H9 (cell line): ENCODE results near the gene B4GALT6. TPM values are rescaled to one million over a fixed set of nuclear protein-coding genes. Genes with fewer than 3 reads are reported as not detected.

Source experiments
- DNase-seq: peaks from one replicate; pipeline ENCODE4 v3.0.0-alpha.2; 2017
- H2AFZ ChIP-seq: one replicate; pipeline ENCODE4 v1.6.1; 2013; ENCODE audit warnings: mild to moderate bottlenecking, low read length, control low read depth, moderate library complexity
- H2AK5ac ChIP-seq: 2 replicates; pipeline ENCODE4 v1.6.1; 2013; ENCODE audit warnings: low read length, control low read depth, mixed read lengths; ENCODE audit not compliant: insufficient read length
- H2BK120ac ChIP-seq: one replicate; pipeline ENCODE4 v1.6.1; 2013; ENCODE audit warnings: low read depth, mild to moderate bottlenecking, low read length, control low read depth, inconsistent platforms; ENCODE audit not compliant: poor library complexity, severe bottlenecking
- H2BK12ac ChIP-seq: 2 replicates; pipeline ENCODE4 v1.6.1; 2013; ENCODE audit warnings: low read length, control low read depth, mixed read lengths, low read depth; ENCODE audit not compliant: insufficient read length
- H2BK15ac ChIP-seq: 2 replicates; pipeline ENCODE4 v1.6.1; 2013; ENCODE audit warnings: low read depth, low read length, control low read depth
- H2BK20ac ChIP-seq: one replicate; pipeline ENCODE4 v1.6.1; 2013; ENCODE audit warnings: low read depth, mild to moderate bottlenecking, low read length, control low read depth, inconsistent platforms; ENCODE audit not compliant: poor library complexity, severe bottlenecking
- H2BK5ac ChIP-seq: 2 replicates; pipeline ENCODE4 v1.6.1; 2013; ENCODE audit warnings: low read length, control low read depth, mixed read lengths; ENCODE audit not compliant: insufficient read length
- H3K14ac ChIP-seq: 2 replicates; pipeline ENCODE4 v1.6.1; 2013; ENCODE audit warnings: low read length, control low read depth; ENCODE audit not compliant: insufficient read depth
- H3K18ac ChIP-seq: 2 replicates; pipeline ENCODE4 v1.6.1; 2013; ENCODE audit warnings: low read depth, mild to moderate bottlenecking, mixed read lengths, low read length, control low read depth; ENCODE audit not compliant: insufficient read length
- H3K23ac ChIP-seq: 2 replicates; pipeline ENCODE4 v1.6.1; 2013; ENCODE audit warnings: low read length, control low read depth, mixed read lengths, low read depth; ENCODE audit not compliant: insufficient read length
- H3K23me2 ChIP-seq: 2 replicates; pipeline ENCODE4 v1.6.1; 2013; ENCODE audit warnings: low read depth, mild to moderate bottlenecking, mixed read lengths, low read length, control low read depth; ENCODE audit not compliant: insufficient read length, poor library complexity, severe bottlenecking
- H3K27ac ChIP-seq: 2 replicates; pipeline ENCODE4 v1.5.1; 2013; ENCODE audit warnings: low read length, control low read depth, mixed read lengths, low read depth; ENCODE audit not compliant: insufficient read length
- H3K27me3 ChIP-seq: 2 replicates; pipeline ENCODE4 v1.6.1; 2013; ENCODE audit warnings: low read length, control low read depth, inconsistent platforms; ENCODE audit not compliant: insufficient read depth
- H3K4ac ChIP-seq: 2 replicates; pipeline ENCODE4 v1.6.1; 2013; ENCODE audit warnings: low read depth, mild to moderate bottlenecking, control low read depth, inconsistent platforms, low read length, moderate library complexity
- H3K4me1 ChIP-seq: 2 replicates; pipeline ENCODE4 v1.6.1; 2013; ENCODE audit warnings: low read length, control low read depth, inconsistent platforms; ENCODE audit not compliant: insufficient read depth
- H3K4me2 ChIP-seq: 2 replicates; pipeline ENCODE4 v1.6.1; 2013; ENCODE audit warnings: low read length, control low read depth, mixed read lengths; ENCODE audit not compliant: insufficient read length, insufficient read depth
- H3K56ac ChIP-seq: 2 replicates; pipeline ENCODE4 v1.6.1; 2013; ENCODE audit warnings: low read depth, mild to moderate bottlenecking, mixed read lengths, low read length, control low read depth; ENCODE audit not compliant: insufficient read length
- H3K79me1 ChIP-seq: 2 replicates; pipeline ENCODE4 v1.6.1; 2013; ENCODE audit warnings: low read depth, mild to moderate bottlenecking, moderate library complexity, low read length, control low read depth, inconsistent platforms; ENCODE audit not compliant: insufficient read depth, poor library complexity, severe bottlenecking
- H3K79me2 ChIP-seq: 2 replicates; pipeline ENCODE4 v1.6.1; 2013; ENCODE audit warnings: low read length, control low read depth, inconsistent platforms; ENCODE audit not compliant: insufficient read depth
- H3K9ac ChIP-seq: 2 replicates; pipeline ENCODE4 v1.6.1; 2013; ENCODE audit warnings: low read length, control low read depth, mixed read lengths; ENCODE audit not compliant: insufficient read length; ENCODE audit errors: extremely low read depth
- H3K9me3 ChIP-seq: one replicate; pipeline ENCODE4 v1.6.1; 2013; ENCODE audit warnings: low read depth, low read length, inconsistent platforms; ENCODE audit not compliant: control insufficient read depth
- H3T11ph ChIP-seq: one replicate; pipeline ENCODE4 v1.6.1; 2013; ENCODE audit warnings: mild to moderate bottlenecking, low read length, control low read depth, inconsistent platforms
- H4K20me1 ChIP-seq: one replicate; pipeline ENCODE4 v1.6.1; 2013; ENCODE audit not compliant: control insufficient read depth, insufficient read length, insufficient read depth
- H4K5ac ChIP-seq: 2 replicates; pipeline ENCODE4 v1.6.1; 2013; ENCODE audit warnings: low read depth, mild to moderate bottlenecking, mixed read lengths, low read length, control low read depth; ENCODE audit not compliant: insufficient read length
- H4K8ac ChIP-seq: replicated peaks from 2 replicates; pipeline ENCODE4 v1.6.1; 2013; ENCODE audit warnings: low read length, control low read depth, mixed read lengths, low read depth; ENCODE audit not compliant: insufficient read length
- H4K91ac ChIP-seq: 2 replicates; pipeline ENCODE4 v1.6.1; 2013; ENCODE audit warnings: low read depth, mild to moderate bottlenecking, moderate library complexity, mixed read lengths, low read length, control low read depth; ENCODE audit not compliant: insufficient read length
- H3K27ac Mint-ChIP-seq, 3 experiments: 2 replicates in 2 of 3; 3 replicates in 1 of 3; pipeline ENCODE4 v1.8.0; 2020 to 2021; ENCODE audit warnings: mixed read lengths in 3 of 3, mild to moderate bottlenecking in 1 of 3, moderate library complexity in 1 of 3
- H3K27me3 Mint-ChIP-seq: 2 replicates; pipeline ENCODE4 v1.8.0; 2021; ENCODE audit warnings: low read depth, mild to moderate bottlenecking, moderate library complexity, mixed read lengths
- H3K36me3 Mint-ChIP-seq, 3 experiments: 2 replicates in 2 of 3; 3 replicates in 1 of 3; pipeline ENCODE4 v1.8.0; 2020 to 2021; ENCODE audit warnings: low read depth in 3 of 3, mixed read lengths in 3 of 3; ENCODE audit not compliant: insufficient read depth in 1 of 3
- H3K4me1 Mint-ChIP-seq, 2 experiments: 2 replicates each; pipeline ENCODE4 v1.8.0; 2020; ENCODE audit warnings: mixed read lengths in 2 of 2
- H3K4me3 Mint-ChIP-seq, 2 experiments: 2 replicates in 1 of 2; 3 replicates in 1 of 2; pipeline ENCODE4 v1.8.0; 2020 to 2021; ENCODE audit warnings: mild to moderate bottlenecking in 2 of 2, mixed read lengths in 2 of 2, moderate library complexity in 1 of 2
- H3K9me3 Mint-ChIP-seq, 2 experiments: 2 replicates in 1 of 2; 3 replicates in 1 of 2; pipeline ENCODE4 v1.8.0; 2020; ENCODE audit warnings: mild to moderate bottlenecking in 2 of 2, mixed read lengths in 2 of 2, moderate library complexity in 1 of 2
- WGBS: extraction: QIAGEN DNeasy Blood & Tissue Kit; methylation state at CpG from one replicate; pipeline ENCODE4 v1.1.7; 2013; ENCODE audit warnings: missing lambda C conversion rate, low lambda C conversion rate, mixed read lengths; ENCODE audit not compliant: insufficient read length; ENCODE audit errors: extremely low coverage; 5-methylcytosine and 5-hydroxymethylcytosine counted together
- total RNA-seq: library from RNA; stranded (reverse); gene quantifications from 2 replicates; pipeline ENCODE4 v1.2.1, GENCODE V29; 2021
- TF ChIP-seq, protein P1 (sequence below): fragments of 200-600 bp; sonication (generic); conservative IDR thresholded peaks from 3 replicates; pipeline ENCODE4 v1.8.0; 2021; ENCODE audit warnings: antibody characterized with exemption, mild to moderate bottlenecking

Gene B4GALT6
- total RNA-seq, 1 experiment from 2014 or later = 34.1 TPM

DNA sequence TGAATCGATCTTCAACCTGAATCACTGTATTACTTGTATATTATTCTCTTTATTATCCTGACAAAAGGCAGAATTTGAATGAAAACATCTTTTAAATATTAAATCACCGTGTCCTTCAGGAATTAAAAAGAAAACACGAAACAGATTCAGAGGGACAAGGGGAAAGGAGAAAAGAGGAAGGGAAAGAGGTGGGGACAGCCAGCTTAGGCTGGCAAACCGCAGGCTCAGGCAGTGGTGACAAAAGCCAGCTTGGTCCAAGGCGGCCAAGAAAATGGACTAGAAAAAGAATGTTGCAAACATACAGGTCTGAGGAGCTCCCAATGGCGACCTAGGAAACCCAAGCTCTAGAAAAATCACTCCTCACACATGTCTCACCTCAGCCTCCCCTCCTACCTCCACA, 6.8 kb downstream of the B4GALT6 start:
- Histone ChIP-seq H3K4me1 (peaks cover 29% of the 10 kb centered on the region), H3K9ac (no peak overlapping the region), H2AFZ (no peak overlapping the region), H3K79me1 (peaks cover 14% of the 10 kb centered on the region), H3K23me2 (no peaks in the 10 kb centered on the region), H3K4me2 (no peak overlapping the region), H3K23ac (no peak overlapping the region), H3K79me2 (peaks cover 36% of the 10 kb centered on the region; the same call in 1 of the 2 replicates), H3K9me3 (no peaks in the 10 kb centered on the region), H3K27ac (no peak overlapping the region), H4K8ac (no peak overlapping the region), H4K5ac (no peak overlapping the region), H3K14ac (0 out of 2 replicates have a peak overlapping the region, but pooled peaks have one; percentile 52), H2BK12ac (no peak overlapping the region), H2AK5ac (no peak overlapping the region), H2BK5ac (no peak overlapping the region), H2BK20ac (no peak overlapping the region), H3T11ph (no peak overlapping the region), H3K4ac (no peak overlapping the region), H3K18ac (no peak overlapping the region), H2BK120ac (no peak overlapping the region), H4K91ac (no peak overlapping the region), H4K20me1 (no peaks in the 10 kb centered on the region), H3K27me3 (no peaks in the 10 kb centered on the region), H2BK15ac (no peak overlapping the region), H3K56ac (no peak overlapping the region)
- no peaks in the 10 kb centered on the region for H3K9me3 Mint-ChIP-seq
- H3K36me3 Mint-ChIP-seq = no peaks in the 10 kb centered on the region; a peak in 1 of 7 replicates
- TF ChIP-seq, protein P1, sequence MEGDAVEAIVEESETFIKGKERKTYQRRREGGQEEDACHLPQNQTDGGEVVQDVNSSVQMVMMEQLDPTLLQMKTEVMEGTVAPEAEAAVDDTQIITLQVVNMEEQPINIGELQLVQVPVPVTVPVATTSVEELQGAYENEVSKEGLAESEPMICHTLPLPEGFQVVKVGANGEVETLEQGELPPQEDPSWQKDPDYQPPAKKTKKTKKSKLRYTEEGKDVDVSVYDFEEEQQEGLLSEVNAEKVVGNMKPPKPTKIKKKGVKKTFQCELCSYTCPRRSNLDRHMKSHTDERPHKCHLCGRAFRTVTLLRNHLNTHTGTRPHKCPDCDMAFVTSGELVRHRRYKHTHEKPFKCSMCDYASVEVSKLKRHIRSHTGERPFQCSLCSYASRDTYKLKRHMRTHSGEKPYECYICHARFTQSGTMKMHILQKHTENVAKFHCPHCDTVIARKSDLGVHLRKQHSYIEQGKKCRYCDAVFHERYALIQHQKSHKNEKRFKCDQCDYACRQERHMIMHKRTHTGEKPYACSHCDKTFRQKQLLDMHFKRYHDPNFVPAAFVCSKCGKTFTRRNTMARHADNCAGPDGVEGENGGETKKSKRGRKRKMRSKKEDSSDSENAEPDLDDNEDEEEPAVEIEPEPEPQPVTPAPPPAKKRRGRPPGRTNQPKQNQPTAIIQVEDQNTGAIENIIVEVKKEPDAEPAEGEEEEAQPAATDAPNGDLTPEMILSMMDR = no peak
- peak overlapping the region; percentile 70 to 80 (median 71); a peak in 6 of 7 replicates for H3K27ac Mint-ChIP-seq
- no peak overlapping the region for H3K4me3 Mint-ChIP-seq
- peaks cover 46 to 58% of the 10 kb centered on the region in 2 experiments for H3K4me1 Mint-ChIP-seq
- no peaks in the 10 kb centered on the region for H3K27me3 Mint-ChIP-seq
- DNase-seq = no peak
- no CpG with 5 or more reads among the region's 6 CpGs for WGBS
